G401.6 (cell line): ENCODE results near the gene OCA2.

ENCODE experiments used
- FAIRE-seq: peaks from 2 replicates; lab custom pipeline; 2012; peaks lifted over from hg19 to GRCh38; lab: Jason Lieb, UNC

The OCA2 gene

GRCh38 chr15:27935328-27935727 is 163.8 kb downstream of the OCA2 start:
- no peak for FAIRE-seq

- no peak for FAIRE-seq
Measured at GRCh38 chr15:27934782-27935181, 164.3 kb downstream of the OCA2 start.

GRCh38 chr15:27933562-27933961 is 165.6 kb downstream of the OCA2 start:
- no peak for FAIRE-seq

GRCh38 chr15:27932600-27932999 is 166.5 kb downstream of the OCA2 start:
- no peak for FAIRE-seq

GRCh38 chr15:27928386-27928785 is 170.7 kb downstream of the OCA2 start:
- FAIRE-seq: no peak

GRCh38 chr15:27912283-27912682 is 186.8 kb downstream of the OCA2 start:
- no peak for FAIRE-seq

GRCh38 chr15:27906802-27907201 is 192.3 kb downstream of the OCA2 start:
- no peak for FAIRE-seq

- no peak for FAIRE-seq
Measured at GRCh38 chr15:27903405-27903804, 195.7 kb downstream of the OCA2 start.

- no peak for FAIRE-seq
Measured at GRCh38 chr15:27902680-27903385, 196.3 kb downstream of the OCA2 start.

GRCh38 chr15:27899583-27900285 is 199.4 kb downstream of the OCA2 start:
- no peak for FAIRE-seq

- no peak for FAIRE-seq
Measured at GRCh38 chr15:27897481-27897880, 201.6 kb downstream of the OCA2 start.

- FAIRE-seq: no peak
Measured at GRCh38 chr15:27894645-27895044, 204.5 kb downstream of the OCA2 start.

GRCh38 chr15:27889258-27889657 is 209.9 kb downstream of the OCA2 start:
- FAIRE-seq: no peak

GRCh38 chr15:27885201-27885600 is 213.9 kb downstream of the OCA2 start:
- FAIRE-seq: no peak

GRCh38 chr15:27884726-27885125 is 214.4 kb downstream of the OCA2 start:
- FAIRE-seq: no peak

GRCh38 chr15:27878841-27879240 is 220.3 kb downstream of the OCA2 start:
- no peak for FAIRE-seq

- no peak for FAIRE-seq
Measured at GRCh38 chr15:27873828-27874227, 225.3 kb downstream of the OCA2 start.

- FAIRE-seq: no peak
Measured at GRCh38 chr15:27873039-27873438, 226.1 kb downstream of the OCA2 start.

- no peak for FAIRE-seq
Measured at GRCh38 chr15:27872355-27872754, 226.8 kb downstream of the OCA2 start.

GRCh38 chr15:27871902-27872260 is 227.2 kb downstream of the OCA2 start:
- FAIRE-seq: no peak

GRCh38 chr15:27871078-27871901 is 227.8 kb downstream of the OCA2 start:
- FAIRE-seq: no peak

- FAIRE-seq: no peak
Measured at GRCh38 chr15:27870320-27870719, 228.8 kb downstream of the OCA2 start.

- FAIRE-seq: no peak
Measured at GRCh38 chr15:27869697-27870281, 229.3 kb downstream of the OCA2 start.
